Progenitor cell of endocrine pancreas (in vitro differentiated cells): ENCODE measurements around the gene PIK3R5. TPM values are rescaled to one million over a fixed set of nuclear protein-coding genes. Genes with fewer than 3 reads are reported as not detected.

Source experiments
- DNase-seq: peaks from one replicate; pipeline ENCODE4 v3.0.0; 2021; ENCODE audit warnings: low spot score; ENCODE audit not compliant: unreplicated experiment
- H3K27ac Mint-ChIP-seq: 2 replicates; pipeline ENCODE4 v1.8.0; 2021; ENCODE audit warnings: mild to moderate bottlenecking, moderate library complexity, mixed read lengths
- H3K27me3 Mint-ChIP-seq: 2 replicates; pipeline ENCODE4 v1.8.0; 2021; ENCODE audit warnings: mixed read lengths
- H3K36me3 Mint-ChIP-seq: 2 replicates; pipeline ENCODE4 v1.8.0; 2022; ENCODE audit warnings: mixed read lengths; ENCODE audit not compliant: insufficient read depth
- H3K4me1 Mint-ChIP-seq: 2 replicates; pipeline ENCODE4 v1.8.0; 2021; ENCODE audit warnings: low read depth, mixed read lengths
- H3K4me3 Mint-ChIP-seq: 2 replicates; pipeline ENCODE4 v1.8.0; 2021; ENCODE audit warnings: low read depth, mild to moderate bottlenecking, moderate library complexity, mixed read lengths
- H3K9me3 Mint-ChIP-seq: 2 replicates; pipeline ENCODE4 v1.8.0; 2021; ENCODE audit warnings: low read depth, mixed read lengths
- CTCF ChIP-seq: fragments of 200-600 bp; sonication (generic); IDR thresholded peaks from one replicate; pipeline ENCODE4 v1.5.0; 2021; ENCODE audit warnings: antibody characterized with exemption, mild to moderate bottlenecking; ENCODE audit not compliant: unreplicated experiment
- total RNA-seq: library from RNA; stranded (reverse); gene quantifications from 2 replicates; pipeline ENCODE4 v1.2.1, GENCODE V29; 2021

Gene PIK3R5
- total RNA-seq, 1 donor from 2014 or later = 0.50 TPM

GRCh38 chr17:8892338-8892690 lies 73.2 kb downstream of the PIK3R5 start:
- H3K36me3 Mint-ChIP-seq = no peaks in the 10 kb centered on the region
- H3K27ac Mint-ChIP-seq = no peak overlapping the region
- H3K27me3 Mint-ChIP-seq = peaks cover 46% of the 10 kb centered on the region
- no peak for TF ChIP-seq CTCF
- no peak overlapping the region for H3K4me3 Mint-ChIP-seq
- H3K9me3 Mint-ChIP-seq = no peaks in the 10 kb centered on the region
- peaks cover 4% of the 10 kb centered on the region for H3K4me1 Mint-ChIP-seq
- DNase-seq = no peak

GRCh38 chr17:8890671-8891070 lies 74.8 kb downstream of the PIK3R5 start:
- DNase-seq = no peak
- H3K27me3 Mint-ChIP-seq = peaks cover 30% of the 10 kb centered on the region

GRCh38 chr17:8889458-8890210 lies 75.9 kb downstream of the PIK3R5 start:
- H3K4me1 Mint-ChIP-seq = no peaks in the 10 kb centered on the region
- no peaks in the 10 kb centered on the region for H3K9me3 Mint-ChIP-seq
- H3K27me3 Mint-ChIP-seq = peaks cover 20% of the 10 kb centered on the region
- no peak for TF ChIP-seq CTCF
- H3K4me3 Mint-ChIP-seq = no peak overlapping the region
- no peak overlapping the region for H3K27ac Mint-ChIP-seq
- no peaks in the 10 kb centered on the region for H3K36me3 Mint-ChIP-seq
- DNase-seq = no peak

More at GRCh38 chr17:8890671-8891070, 74.8 kb downstream of the PIK3R5 start:
- Mint-ChIP-seq H3K27ac (no peak overlapping the region), H3K4me3 (no peak overlapping the region), H3K4me1 (peaks cover 4% of the 10 kb centered on the region), H3K9me3 (no peaks in the 10 kb centered on the region), H3K36me3 (no peaks in the 10 kb centered on the region)
- no peak for TF ChIP-seq CTCF

GRCh38 chr17:8888704-8889302 lies 76.7 kb downstream of the PIK3R5 start:
- Mint-ChIP-seq H3K4me1 (no peaks in the 10 kb centered on the region), H3K27ac (no peak overlapping the region), H3K36me3 (no peaks in the 10 kb centered on the region), H3K4me3 (no peak overlapping the region), H3K9me3 (no peaks in the 10 kb centered on the region), H3K27me3 (peaks cover 17% of the 10 kb centered on the region)
- no peak for TF ChIP-seq CTCF
- no peak for DNase-seq

- no peaks in the 10 kb centered on the region for H3K36me3 Mint-ChIP-seq
- H3K27ac Mint-ChIP-seq = no peak overlapping the region
- H3K9me3 Mint-ChIP-seq = no peaks in the 10 kb centered on the region
- H3K4me1 Mint-ChIP-seq = no peaks in the 10 kb centered on the region
- DNase-seq = no peak
- peak; percentile 43 for TF ChIP-seq CTCF
- H3K27me3 Mint-ChIP-seq = peaks cover 16% of the 10 kb centered on the region
- H3K4me3 Mint-ChIP-seq = no peak overlapping the region
These were observed 77.4 kb downstream of the PIK3R5 start for GRCh38 chr17:8887834-8888703.
